ENCODE results near the gene CFAP53. TPM values are rescaled to one million over a fixed set of nuclear protein-coding genes. Genes with fewer than 3 reads are reported as not detected.

Gene CFAP53
- polyA plus RNA-seq, 2 donors = 0.13 to 0.33 TPM

Other genes with a start within 250 kb of the CFAP53 start
- 10 to 100 TPM; 35.3 to 38.5 TPM for gene MYO5B, start 71.3 kb downstream of the CFAP53 start, polyA plus RNA-seq
- gene MBD1, start 15.0 kb upstream of the CFAP53 start, polyA plus RNA-seq = 10 to 100 TPM; 32.5 to 34.8 TPM
- 10 to 100 TPM; 51.1 to 81.5 TPM for gene CXXC1, start 21.2 kb upstream of the CFAP53 start, polyA plus RNA-seq
- 1 to 10 TPM; 2.4 to 3.1 TPM for gene SKA1, start 108.6 kb upstream of the CFAP53 start, polyA plus RNA-seq